Skin epidermis (tissue), 12 donors: ENCODE results near the gene PLCD4.
A peak's percentile ranks its signal among the peaks of the same experiment; 100 is the strongest.

ENCODE experiments used
- H3K27ac ChIP-seq, 21 experiments: fragments of 200-600 bp; sonication (generic) in 11 of 21; one replicate each; pipeline ENCODE4 v1.5.0; 2020; ENCODE audit warnings: mild to moderate bottlenecking in 3 of 21, inconsistent platforms in 2 of 21, moderate library complexity in 2 of 21
- H3K4me3 ChIP-seq, 7 experiments: fragments of 200-600 bp; sonication (generic) in 2 of 7; one replicate each; pipeline ENCODE4 v1.5.0; 2020; ENCODE audit warnings: inconsistent platforms in 2 of 7, mild to moderate bottlenecking in 2 of 7, moderate library complexity in 1 of 7

The PLCD4 gene

GRCh38 chr2:218659258-218659987, 51.7 kb downstream of the PLCD4 start, which contains the start of the genes BCS1L and ZNF142:
TSS of gene BCS1L (plus strand) at chr2:218659683. CDS start at chr2:218660988, 1,305 bp downstream.
TSS of gene ZNF142 (minus strand) at chr2:218659623. CDS start at chr2:218656429, 3,194 bp downstream.
- Histone ChIP-seq H3K27ac (peak within 1 kb of the TSS in 20 of 21 experiments; percentile 38 to 86 (median 78)), H3K4me3 (peak within 1 kb of the TSS; percentile 63 to 95 (median 84))

- peak overlapping the region; percentile 63 to 95 (median 84) for H3K4me3 ChIP-seq
- H3K27ac ChIP-seq: peak overlapping the region in 18 of 21 experiments; percentile 38 to 86 (median 78)
These were observed 52.3 kb downstream of the PLCD4 start for GRCh38 chr2:218659988-218660358.

GRCh38 chr2:218662377-218662776, 54.7 kb downstream of the PLCD4 start:
- no peak overlapping the region for H3K27ac ChIP-seq
- no peak overlapping the region for H3K4me3 ChIP-seq

- no peak overlapping the region for H3K27ac ChIP-seq
- H3K4me3 ChIP-seq: no peak overlapping the region
These were observed 55.1 kb downstream of the PLCD4 start for GRCh38 chr2:218662827-218663226.

- Histone ChIP-seq H3K4me3 (no peak overlapping the region), H3K27ac (no peak overlapping the region)
These were observed 56.2 kb downstream of the PLCD4 start for GRCh38 chr2:218663901-218664300.

GRCh38 chr2:218664653-218665052, 57.0 kb downstream of the PLCD4 start:
- Histone ChIP-seq H3K27ac (no peak overlapping the region), H3K4me3 (no peak overlapping the region)

- peak overlapping the region; percentile 57 to 88 (median 63) for H3K4me3 ChIP-seq
- H3K27ac ChIP-seq: peak overlapping the region; percentile 25 to 89 (median 82)
These were observed 63.5 kb downstream of the PLCD4 start for GRCh38 chr2:218671097-218671653.

GRCh38 chr2:218671654-218672566, 64.2 kb downstream of the PLCD4 start, which contains the start of the genes RNF25 and STK36:
TSS of gene RNF25 (minus strand) at chr2:218672002. CDS start at chr2:218671970, 32 bp downstream.
TSS of gene STK36 (plus strand) at chr2:218672086. CDS start at chr2:218672830, 744 bp downstream.
- Histone ChIP-seq H3K27ac (peak within 1 kb of the TSS; percentile 25 to 89 (median 82)), H3K4me3 (peak within 1 kb of the TSS; percentile 57 to 88 (median 63))

GRCh38 chr2:218679119-218679518, 71.4 kb downstream of the PLCD4 start:
- Histone ChIP-seq H3K27ac (no peak overlapping the region), H3K4me3 (no peak overlapping the region)

GRCh38 chr2:218680061-218680460, 72.4 kb downstream of the PLCD4 start:
- no peak overlapping the region for H3K4me3 ChIP-seq
- no peak overlapping the region for H3K27ac ChIP-seq
